ENCODE data around the gene FAM200A.
"Not testable (repeated sequence)": the region's sequence is repeated elsewhere in the genome, so short reads cannot be mapped to it uniquely, and the experiment has no call there.

The FAM200A gene

DNA sequence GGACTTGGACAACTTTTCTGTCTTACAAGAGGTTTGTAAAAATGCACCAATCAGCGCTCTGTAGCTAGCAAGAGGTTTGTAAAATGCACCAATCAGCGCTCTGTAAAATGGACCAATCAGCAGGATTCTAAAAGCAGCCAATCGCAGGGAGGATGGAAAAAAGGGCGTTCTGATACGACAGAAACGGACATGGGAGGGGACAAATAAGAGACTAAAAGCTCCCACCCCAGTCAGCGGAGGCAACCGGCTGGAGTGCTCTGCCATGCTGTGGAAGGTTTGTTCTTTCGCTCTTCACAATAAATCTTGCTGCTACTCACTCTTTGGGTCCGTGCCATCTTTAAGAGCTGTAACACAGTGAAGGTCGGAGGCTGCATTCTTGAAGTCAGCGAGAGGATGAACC is 50.7 kb downstream of the FAM200A start:
- not testable (repeated sequence) for DNase-seq

DNA sequence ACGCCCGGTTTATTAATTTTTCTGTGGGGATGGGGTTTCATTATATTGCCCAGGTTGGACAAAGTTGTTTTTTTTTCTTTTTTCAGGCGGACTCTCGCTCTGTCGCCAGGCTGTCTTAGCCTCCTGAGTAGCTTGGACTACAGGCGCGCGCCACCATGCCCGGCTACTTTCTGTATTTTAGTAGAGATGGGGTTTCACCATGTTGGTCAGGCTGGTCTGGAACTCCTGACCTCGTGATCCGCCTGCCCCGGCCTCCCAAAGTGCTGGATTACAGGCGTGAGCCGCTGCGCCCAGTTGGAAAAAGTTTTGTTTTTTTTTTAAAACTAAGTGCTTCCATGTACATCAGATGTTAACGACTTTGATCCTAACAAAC is 51.3 kb downstream of the FAM200A start:
- no peak for DNase-seq

DNA sequence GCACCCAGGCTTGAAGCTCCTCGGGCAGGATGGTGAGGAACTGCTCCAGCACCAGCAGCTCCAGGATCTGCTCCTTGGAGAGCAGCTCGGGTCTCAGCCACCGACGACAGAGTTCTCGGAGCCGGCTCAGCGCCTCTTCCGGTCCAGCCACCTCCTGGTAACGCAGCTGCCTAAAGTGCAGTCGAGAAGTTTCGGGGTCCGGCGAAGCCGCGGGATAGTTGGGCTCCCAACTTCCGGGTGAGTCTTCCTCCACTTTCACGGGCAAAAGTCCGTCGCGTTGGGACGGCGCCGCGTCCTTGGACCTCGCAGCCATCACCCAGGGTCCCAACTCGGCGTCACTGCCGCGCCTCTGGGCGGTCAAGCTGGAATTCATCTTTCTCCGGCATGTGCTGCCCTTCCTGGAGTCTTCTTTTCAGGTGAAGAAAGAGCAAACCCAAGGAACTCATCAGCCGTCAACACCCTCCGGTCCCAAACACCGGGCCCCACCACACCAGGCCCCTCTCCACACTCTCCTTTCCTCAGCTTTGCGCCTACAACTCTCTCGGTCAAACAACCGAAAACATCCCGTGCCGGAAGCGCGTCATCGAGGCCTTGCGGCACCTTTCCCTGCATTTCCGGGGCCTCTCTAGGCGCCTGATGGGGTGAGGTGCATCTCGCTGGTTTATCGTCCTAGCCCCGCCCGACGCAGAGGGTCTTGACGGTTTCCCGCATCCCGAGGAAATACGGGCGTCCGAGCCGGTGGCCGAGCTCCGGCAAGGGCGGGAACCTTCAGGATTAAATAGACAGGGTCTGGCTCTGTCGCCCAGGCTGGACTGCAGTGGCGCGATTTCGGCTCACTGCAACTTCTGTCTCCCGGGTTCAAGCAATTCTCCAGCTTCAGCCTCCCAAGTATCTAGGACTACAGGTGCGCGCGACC is 51.9 kb downstream of the FAM200A start, which contains the start of gene ZNF394:
Gene ZNF394 (minus strand): TSS at position 561 of the 916 bp plus-strand sequence. CDS start 188 bp downstream, at position 373.
- peak; percentile 93 for DNase-seq

DNA sequence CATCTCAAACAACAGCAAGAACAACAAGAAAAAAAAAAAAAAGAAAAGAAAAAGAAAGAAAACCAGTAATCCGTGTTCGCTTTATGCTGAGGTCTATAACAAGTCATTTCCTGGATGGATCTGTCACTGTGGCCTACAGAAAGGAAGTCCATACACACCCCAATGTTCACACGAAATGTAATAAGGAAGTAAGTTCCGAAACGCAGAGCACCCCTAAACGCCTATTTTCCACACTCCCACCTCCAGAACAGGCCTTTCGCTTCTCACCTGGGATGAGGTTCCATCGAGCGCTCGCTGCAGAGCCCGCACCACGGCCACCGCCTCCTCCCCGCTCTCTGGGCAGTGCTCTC is 52.6 kb downstream of the FAM200A start:
- DNase-seq, result no peak

DNA sequence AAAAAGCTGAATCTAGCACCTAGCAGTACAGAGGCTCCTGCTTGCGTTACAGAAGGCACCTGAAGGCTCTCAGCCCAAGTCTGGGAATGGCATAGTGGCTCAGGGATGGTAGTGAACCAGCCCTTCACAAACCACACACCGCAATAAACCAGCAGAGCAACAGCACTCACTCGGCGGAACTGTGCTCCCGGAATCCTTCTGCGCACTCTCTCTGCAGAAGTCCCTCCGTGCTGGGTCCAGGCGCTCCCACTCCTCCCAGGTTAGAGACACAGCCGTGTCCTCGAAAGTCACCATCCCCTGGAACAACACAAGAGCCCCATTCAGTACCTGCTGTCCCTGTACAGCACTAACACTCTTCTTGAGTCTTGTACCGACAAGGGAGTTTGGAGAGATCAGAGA is 53.4 kb downstream of the FAM200A start:
- no peak for DNase-seq

DNA sequence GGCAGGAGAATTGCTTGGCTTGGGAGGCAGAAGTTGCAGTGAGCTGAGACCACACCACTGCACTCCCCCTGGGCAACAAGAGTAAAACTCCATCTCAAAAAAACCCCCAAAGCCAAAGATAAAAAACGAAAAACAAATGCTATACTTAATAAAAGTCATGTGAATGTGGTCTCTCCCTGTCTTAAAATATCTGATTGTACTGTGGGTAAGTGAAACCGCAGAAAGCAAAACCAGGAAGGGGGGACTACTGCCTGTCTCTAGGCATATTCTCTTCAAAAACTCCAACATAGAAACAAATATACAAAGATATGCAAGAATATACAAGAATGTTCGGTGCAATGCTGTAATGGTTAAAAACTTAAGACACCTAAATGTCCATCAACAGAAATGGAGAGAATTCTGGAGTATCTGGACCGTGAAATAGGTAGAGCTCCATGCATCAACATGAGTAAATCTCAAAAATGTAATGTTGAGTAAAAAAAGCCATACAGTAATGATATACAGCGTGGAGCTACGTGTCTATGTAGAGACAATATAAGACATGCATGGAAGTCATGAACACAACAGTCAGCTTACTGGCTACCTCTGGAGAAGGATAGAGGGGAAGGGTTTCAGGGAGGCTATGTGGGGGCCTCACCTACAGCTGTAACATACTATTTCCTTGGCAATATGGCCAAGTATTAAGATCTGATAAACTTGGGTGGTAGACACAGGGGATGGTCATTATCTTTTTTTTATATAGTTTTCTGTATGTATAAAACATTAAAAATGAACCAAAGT is 54.0 kb downstream of the FAM200A start:
- no peak for DNase-seq
